GM03348 (cell line): ENCODE results near the gene UMOD.

Experiments used
- DNase-seq: peaks from one replicate; pipeline ENCODE4 v3.0.0; 2012; ENCODE audit warnings: low spot score

Gene UMOD

DNA sequence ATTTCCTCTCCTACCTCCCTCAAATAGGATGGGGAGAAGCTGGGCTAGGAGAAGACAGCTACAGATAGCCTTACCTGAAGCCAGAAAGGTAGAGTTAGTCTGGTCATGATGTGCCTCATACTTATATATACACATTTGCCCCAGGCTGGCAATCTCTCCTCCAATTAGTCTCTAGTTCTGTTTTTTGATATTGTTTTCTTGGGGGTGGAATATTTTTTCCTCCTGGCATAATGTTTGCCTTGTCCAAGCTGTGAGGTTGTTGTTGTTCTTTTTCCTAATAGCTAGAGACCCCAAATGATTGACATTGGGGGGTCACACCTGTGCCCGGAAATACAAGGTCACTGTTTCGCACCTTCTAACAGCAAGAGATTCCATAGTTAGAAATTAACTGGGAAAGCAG lies at the start of gene UMOD:
TSS of gene UMOD (minus strand) at position 101 of the 400 bp plus-strand sequence. CDS start 1,978 bp downstream, outside the sequence.
- DNase-seq = no peak

GRCh38 chr16:20401475-20402016 lies 49.0 kb upstream of the UMOD start:
- no peak for DNase-seq

- DNase-seq = no peak
These were observed 48.6 kb upstream of the UMOD start for GRCh38 chr16:20401066-20401465.

DNA sequence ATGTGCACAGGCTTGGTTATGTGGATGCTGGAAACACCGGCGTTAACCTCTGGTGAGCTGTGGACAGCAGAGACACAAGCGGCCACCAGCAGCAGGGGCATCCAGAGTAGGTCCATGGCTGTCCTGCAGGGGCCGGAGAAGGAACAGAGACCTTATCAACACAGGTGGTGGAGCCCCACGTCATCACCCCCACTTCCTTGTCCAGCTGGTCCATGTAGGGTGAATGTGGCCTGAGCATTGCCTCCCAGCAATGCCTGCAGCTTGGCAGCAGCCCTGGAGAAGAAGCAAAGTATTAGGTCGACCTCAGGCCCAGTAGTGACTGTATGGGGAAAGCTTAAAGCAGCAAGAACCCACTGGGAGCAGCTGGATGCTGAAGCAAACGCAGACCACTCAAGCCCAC lies 46.7 kb upstream of the UMOD start:
- no peak for DNase-seq

DNA sequence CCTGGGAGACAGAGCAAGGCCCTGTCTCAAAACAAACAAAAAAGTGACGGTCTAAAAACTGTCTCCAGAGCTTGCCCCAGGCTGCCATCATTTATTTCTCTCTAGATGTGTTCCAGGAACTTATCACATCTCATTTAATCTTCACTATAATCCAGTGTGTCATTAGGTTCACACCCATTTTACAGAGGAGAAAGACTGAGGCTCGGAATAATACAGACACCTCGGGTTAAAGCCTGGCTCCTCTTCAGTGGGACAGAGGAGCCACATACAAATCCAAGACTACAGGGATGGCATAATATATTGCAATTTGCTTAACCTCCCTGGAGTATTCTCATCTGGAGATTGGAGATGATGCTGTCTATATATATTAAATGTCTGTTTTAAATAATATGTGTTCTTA lies 46.1 kb upstream of the UMOD start:
- DNase-seq = no peak

- no peak for DNase-seq
These were observed 45.1 kb upstream of the UMOD start for GRCh38 chr16:20397468-20398074.

DNA sequence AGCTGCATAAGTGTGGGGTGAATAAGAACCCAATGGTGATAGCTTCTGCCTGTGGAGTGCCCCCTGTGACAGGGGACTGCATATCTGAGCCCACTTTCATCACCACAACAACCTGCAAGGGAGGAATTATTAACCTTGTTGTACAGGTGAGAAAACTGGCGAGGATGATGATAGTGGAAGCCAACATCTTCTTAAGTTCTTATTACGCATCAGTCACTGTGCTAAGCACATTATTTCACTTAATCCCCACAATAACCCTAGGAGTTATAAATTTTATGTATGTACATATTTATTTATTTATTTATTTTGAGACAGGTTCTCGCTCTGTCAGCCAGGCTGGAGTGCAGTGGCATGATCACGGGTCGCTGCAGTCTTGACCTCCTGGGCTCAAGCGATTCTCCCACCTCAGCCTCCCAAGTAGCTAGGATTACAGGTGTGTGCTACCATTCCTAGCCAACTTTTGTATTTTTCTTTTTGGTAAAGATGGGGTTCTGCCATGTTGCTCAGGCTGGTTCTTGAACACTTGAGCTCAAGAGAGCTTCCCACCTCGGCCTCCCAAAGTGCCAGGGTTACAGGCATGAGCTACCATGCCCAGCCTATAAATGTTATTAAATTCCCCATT lies 44.4 kb upstream of the UMOD start:
- DNase-seq = no peak

GRCh38 chr16:20395946-20396345 lies 43.4 kb upstream of the UMOD start:
- DNase-seq = no peak

DNA sequence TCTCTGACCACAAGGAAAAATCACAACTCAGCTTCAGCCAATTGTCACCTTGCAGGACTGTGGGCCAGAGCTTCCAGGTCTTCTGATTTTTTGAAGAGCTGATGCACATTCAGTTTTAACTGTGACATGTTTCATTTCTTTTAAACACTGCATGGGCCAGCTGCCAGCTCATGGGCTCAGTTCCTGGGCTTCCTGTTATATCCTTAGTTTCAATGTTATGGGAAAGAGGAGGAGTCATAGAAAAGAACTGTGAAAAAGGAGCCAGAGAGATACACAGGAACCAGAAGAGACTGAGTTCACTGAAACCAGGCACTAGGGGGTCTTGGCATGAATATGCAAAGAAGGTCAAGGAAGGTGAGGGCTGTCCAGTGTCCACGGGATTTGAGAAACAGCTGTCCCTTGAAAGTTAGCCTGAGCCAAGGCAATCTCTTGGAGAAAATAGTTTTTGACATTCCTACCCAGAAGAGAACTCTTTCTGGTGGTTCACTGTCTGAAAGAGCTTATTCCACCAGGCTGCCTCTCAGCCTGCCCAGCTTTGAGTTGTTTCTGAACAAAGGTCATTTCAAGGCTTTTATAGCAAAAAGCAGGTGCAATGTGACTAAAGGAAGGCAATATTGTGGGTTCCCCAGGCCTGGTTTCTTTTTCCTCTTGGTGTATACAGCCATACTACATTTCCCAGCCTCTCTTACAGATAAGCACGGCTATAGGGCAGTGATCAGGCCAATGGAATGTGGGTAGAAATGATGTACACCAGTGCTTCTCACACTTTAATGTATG lies 41.5 kb upstream of the UMOD start:
- no peak for DNase-seq

GRCh38 chr16:20391045-20391444 lies 38.5 kb upstream of the UMOD start:
- DNase-seq = no peak

DNA sequence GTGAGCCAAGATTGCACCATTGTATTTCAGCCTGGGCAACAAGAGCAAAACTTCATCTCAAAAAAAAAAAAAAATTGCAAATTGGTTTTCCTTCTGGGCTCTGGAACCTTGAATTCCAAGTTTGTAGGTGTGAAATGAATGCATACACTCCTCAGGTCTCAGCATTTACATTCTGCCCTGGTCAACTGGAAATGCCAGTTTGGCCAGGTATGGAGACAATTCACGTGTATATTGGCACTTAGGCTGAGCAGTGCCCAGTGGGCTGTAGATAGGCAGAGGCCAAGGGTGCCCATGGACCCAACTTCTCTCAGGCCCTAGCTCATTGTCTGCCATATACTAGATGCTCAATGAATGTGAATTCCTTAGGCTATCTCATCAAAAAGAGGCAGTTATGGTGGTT lies 36.3 kb upstream of the UMOD start:
- DNase-seq = no peak

DNA sequence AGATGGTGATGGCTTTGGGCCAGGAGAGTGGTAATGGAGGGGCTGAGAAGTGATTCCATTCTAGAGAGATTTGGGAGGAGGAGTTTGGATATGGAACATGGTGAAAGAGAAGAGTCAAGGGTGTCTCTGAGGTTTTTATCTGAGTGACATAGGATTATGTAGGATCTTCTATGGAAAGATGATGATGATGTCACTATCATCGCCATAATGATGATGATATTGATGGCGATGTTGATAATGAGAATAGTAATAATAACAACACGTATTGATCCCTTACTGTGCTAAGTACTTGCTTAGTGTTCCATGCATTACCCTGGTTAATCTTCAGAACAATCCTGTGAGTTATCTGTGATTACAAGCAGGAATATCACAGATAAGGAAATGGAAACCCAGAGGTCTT lies 35.5 kb upstream of the UMOD start:
- no peak for DNase-seq

- peak; percentile 82 for DNase-seq
These were observed 33.6 kb upstream of the UMOD start for GRCh38 chr16:20385844-20386832.

DNA sequence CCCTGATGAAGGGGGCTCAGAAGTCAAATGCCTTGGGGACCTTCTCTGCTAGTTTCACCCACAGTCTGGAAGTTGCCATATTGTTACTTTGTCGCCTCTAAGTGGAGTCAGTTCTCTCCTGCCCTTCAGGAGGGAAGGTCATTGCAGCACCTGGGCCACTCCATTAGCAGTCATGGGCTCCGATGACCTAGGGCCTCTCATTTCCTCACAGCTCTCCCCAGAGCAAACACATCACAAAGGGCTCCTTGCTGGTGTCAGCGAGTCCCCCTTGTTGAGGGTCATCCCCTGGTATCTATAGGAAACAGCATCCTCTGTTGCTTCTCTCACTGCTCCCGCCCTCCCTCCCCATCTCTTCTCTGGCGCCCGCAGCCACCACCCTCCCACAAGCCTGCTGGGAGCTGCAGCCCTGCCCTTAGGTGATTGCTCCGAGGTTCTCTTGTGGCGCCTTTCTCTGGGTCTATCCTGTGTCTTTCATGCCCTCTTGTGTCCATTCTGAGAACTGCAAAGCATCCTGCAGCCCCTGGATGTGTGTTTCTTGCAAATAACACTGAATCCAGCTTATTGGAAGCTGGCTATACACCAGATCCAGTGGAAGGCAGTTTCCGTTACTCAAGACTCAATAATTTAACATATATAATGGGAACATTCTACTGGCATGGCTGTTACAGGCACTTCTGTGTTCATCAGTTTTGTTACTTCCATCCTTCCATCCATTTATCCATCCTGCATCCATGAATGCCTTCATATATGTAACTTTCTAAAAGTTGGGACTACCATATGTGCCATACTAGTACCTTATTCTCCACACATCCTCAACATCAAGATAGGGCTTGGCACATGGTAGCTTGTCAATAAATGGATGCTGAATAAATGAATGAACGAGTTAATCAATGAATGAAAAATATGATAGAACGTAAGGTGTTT lies 30.9 kb upstream of the UMOD start:
- DNase-seq = peak; percentile 84

DNA sequence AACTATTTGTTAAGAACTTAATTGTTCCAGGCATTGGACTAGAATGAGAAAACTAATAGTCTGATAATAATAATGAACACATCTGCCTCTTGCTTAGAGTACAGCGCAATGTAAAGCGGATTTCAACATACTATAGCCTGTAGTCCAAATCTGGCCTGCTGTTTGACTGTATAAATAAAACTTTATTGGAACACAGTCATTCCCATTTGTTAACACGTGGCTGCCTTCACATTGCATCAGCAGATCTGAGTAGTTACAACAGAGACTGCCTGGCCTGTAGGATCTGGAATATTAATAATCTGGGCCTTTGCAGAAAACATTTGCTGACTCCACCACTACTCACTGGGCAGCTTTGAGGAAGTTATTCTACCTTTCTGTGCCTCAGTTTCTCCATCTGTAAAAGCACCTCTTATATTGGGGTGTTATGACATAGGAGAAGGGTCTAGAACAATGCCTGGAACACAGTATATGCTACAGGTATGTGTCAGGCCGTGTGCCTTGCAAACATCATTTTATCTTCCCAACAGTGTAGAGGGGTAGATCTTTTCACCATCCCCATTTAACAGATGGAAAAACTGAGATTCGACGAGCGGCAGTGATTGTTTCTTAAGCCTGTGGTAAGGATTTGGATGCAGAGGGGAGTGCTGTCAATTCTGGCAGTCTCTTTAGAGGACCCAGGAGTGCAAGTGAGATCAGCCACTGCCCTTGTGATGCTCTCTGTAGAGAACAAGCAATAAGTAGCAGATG lies 29.9 kb upstream of the UMOD start:
- DNase-seq = no peak

DNA sequence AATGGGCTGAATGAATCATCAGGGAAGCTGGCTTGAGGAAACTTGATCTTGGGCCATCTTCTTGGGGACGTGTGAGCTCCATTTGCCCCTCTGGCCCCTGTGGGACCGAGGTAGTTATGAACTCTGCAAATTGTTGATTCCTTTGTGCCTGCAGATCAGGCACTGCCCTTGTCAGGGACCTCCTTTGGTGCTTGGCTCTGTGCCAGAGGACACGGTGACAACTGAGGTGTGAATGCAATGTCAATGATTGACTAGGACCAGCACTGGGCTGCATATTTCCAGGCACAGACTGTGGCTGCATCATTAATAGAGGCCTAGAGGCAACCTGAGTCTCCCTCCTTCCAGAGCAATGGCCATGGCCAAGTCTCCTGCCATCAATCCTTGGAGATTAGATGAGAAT lies 28.3 kb upstream of the UMOD start:
- DNase-seq = no peak

DNA sequence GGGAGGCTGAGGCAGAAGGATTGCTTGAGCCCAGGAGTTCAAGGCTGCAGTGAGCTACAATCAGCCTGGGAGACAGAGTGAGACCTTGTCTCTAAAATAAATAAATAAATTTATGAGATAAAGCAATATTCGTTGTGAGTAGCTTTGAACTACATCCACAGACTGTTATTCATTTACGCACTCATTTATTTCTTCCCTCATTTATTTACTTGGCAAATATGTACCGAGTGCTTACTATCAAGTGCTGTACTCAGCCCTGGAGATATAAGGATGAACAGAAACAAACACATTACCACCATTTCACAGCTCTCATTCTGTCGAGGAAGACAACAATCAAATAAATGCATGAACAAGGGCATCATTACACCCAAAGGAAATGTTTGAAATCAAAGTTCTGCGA lies 24.7 kb upstream of the UMOD start:
- no peak for DNase-seq

DNA sequence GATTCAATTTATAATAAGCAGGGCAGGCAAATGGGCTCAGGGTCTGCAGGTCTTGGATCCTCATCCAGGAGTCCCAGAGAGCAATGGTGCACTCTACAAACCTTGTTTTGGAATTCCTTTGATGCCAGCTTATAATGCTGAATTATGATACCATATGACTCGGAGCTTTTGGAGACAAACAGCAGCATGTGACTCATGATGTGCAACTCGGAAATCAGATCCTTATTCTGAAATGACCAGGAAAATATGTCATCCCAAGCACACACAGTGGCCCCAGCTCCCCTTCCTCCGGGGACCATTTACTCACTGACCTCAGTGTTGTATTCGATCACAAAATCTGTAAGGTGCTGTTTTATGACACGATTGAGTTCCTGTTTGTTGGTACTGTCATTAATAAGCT lies 20.2 kb upstream of the UMOD start:
- no peak for DNase-seq

GRCh38 chr16:20369452-20370054 lies 17.0 kb upstream of the UMOD start:
- no peak for DNase-seq

GRCh38 chr16:20364051-20364450 lies 11.5 kb upstream of the UMOD start:
- DNase-seq = no peak
